WTC11 (cell line): Measurements from ENCODE around the gene SART1.

Source experiments
- CREB1 ChIP-seq: sonication (generic); formaldehyde crosslinking; IDR thresholded peaks from 2 replicates; pipeline ENCODE4 v1.8.0; 2023; ENCODE audit warnings: mild to moderate bottlenecking, missing genetic modification reagents
- ETV6 ChIP-seq: sonication (generic); formaldehyde crosslinking; IDR thresholded peaks from 2 replicates; pipeline ENCODE4 v1.8.1; 2022; ENCODE audit warnings: mild to moderate bottlenecking, missing genetic modification reagents
- ZBTB21 ChIP-seq: sonication (generic); formaldehyde crosslinking; IDR thresholded peaks from 2 replicates; pipeline ENCODE4 v1.8.1; 2023; ENCODE audit warnings: mild to moderate bottlenecking, missing genetic modification reagents, borderline replicate concordance
- TF ChIP-seq, protein P1 (sequence below): fragments of 200-600 bp; IDR thresholded peaks from 2 replicates; pipeline ENCODE4 v1.8.0; 2022; ENCODE audit warnings: antibody characterized with exemption
- TF ChIP-seq, protein P2 (sequence below): fragments of 250-450 bp; sonication (Bioruptor Pico); IDR thresholded peaks from 2 replicates; pipeline ENCODE4 v1.8.0; 2021; ENCODE audit warnings: mild to moderate bottlenecking

DNA sequence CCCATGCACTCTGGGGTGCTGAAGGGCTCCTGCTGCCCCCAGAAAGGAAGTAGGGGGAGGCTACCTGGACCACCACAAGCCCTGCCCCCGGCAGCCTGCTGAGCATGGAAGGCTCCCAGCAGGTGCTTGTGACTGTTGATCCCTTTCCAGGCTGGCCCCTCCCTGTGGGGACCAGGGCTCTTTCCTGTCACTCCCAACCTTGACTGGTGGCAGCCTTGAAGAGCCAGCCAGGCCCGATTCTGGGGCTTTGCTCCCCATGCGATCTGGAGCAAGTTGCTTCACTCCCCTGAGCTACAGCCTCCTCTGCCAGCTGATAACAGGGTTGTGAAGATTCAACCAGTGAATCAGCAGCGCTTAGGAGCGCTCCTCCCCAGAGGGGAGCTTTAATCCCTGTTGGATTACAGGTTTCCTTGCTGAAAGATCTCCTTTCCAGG lies 45.7 kb downstream of the SART1 start:
- TF ChIP-seq, protein P1, sequence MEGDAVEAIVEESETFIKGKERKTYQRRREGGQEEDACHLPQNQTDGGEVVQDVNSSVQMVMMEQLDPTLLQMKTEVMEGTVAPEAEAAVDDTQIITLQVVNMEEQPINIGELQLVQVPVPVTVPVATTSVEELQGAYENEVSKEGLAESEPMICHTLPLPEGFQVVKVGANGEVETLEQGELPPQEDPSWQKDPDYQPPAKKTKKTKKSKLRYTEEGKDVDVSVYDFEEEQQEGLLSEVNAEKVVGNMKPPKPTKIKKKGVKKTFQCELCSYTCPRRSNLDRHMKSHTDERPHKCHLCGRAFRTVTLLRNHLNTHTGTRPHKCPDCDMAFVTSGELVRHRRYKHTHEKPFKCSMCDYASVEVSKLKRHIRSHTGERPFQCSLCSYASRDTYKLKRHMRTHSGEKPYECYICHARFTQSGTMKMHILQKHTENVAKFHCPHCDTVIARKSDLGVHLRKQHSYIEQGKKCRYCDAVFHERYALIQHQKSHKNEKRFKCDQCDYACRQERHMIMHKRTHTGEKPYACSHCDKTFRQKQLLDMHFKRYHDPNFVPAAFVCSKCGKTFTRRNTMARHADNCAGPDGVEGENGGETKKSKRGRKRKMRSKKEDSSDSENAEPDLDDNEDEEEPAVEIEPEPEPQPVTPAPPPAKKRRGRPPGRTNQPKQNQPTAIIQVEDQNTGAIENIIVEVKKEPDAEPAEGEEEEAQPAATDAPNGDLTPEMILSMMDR: no peak
- no peak for TF ChIP-seq ZBTB21 (CRISPR knock-in tag)
- no peak for TF ChIP-seq ETV6
- TF ChIP-seq, protein P2, sequence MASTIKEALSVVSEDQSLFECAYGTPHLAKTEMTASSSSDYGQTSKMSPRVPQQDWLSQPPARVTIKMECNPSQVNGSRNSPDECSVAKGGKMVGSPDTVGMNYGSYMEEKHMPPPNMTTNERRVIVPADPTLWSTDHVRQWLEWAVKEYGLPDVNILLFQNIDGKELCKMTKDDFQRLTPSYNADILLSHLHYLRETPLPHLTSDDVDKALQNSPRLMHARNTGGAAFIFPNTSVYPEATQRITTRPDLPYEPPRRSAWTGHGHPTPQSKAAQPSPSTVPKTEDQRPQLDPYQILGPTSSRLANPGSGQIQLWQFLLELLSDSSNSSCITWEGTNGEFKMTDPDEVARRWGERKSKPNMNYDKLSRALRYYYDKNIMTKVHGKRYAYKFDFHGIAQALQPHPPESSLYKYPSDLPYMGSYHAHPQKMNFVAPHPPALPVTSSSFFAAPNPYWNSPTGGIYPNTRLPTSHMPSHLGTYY (CRISPR knock-in tag): no peak
- TF ChIP-seq CREB1 (CRISPR knock-in tag): no peak
